Amygdala (tissue), 56 donors: ENCODE data around the gene PUS1.
"Not testable (repeated sequence)": the region's sequence is repeated elsewhere in the genome, so short reads cannot be mapped to it uniquely, and the experiment has no call there.

Experiments used
- DNase-seq, 56 donors: peaks; one replicate each; lab custom pipeline; 2025; lab: John Stamatoyannopoulos, UW

PUS1 gene

DNA sequence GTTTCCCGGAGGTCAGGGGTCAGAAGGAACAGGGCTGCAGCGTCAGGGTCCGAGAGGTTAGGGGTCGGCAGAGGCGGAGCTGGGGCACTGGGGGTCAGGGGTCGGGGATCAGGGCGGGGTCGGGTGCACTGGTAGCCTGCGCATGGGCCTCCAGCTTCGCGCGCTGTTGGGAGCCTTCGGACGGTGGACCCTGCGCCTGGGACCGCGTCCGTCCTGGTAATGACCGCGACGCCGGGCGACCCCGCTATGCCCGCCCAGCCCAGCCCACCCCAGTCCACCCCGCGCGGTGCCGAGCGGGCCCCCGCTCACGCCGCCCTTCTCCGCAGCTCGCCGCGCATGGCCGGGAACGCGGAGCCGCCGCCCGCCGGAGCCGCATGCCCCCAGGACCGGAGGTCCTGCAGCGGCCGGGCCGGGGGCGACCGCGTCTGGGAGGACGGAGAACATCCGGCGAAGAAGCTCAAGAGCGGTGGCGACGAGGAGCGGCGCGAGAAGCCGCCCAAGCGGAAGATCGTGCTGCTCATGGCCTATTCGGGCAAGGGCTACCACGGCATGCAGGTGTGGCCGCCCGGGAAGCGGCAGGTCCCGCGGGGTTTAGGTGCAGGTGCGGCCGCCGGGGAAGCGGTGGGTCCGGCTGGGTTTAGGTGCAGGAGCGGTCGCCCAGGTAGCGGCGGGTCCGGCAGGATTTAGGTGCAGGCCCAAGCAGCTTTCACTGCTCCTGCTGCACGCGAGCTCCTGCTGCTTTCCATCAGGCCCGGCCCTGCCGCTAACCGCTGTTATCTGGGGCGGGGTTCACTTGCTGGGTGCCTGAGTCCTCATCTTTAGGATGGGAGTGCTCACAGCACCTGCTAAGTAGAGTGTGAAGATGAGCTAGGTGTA, 743 bp downstream of the PUS1 start:
- no peak for DNase-seq

DNA sequence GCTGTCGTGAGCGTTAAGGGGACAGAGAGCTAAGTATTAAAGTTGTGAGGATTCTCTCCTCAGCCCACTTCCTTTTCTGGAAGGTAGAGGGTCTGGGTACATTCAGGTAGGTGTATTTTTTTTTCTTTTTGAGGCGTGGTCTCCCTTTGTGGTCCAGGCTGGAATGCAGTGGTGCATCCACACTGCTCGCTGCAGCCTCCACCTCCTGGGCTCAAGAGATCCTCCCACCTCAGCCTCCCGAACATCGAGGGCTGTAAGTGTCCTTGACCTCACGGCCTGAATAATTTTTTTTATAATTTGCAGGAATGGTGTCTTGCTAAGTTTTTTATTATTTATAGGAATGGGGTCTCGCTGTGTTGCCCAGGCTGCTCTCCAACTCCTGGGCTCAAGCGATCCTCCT, 1.4 kb downstream of the PUS1 start:
- DNase-seq, result no peak

DNA sequence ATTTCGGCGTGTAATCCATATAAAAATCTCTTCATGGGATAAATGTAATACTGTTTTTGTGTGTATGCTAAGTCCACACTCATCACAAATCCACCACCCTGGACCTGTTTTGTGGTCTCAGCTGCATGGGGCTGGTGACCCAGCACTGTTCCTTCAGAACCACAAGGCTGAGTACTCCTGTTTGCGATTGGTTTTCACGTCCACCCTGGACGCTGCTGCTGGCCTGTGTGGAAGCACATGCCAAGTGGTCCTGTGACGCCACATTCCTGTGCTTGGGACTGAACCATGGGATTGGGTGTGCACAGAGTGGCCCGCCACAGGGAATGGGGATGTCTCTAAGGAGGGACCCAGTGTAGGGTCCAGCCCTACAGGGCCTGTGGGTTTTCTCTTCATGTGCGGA, 4.3 kb downstream of the PUS1 start:
- DNase-seq, result no peak

DNA sequence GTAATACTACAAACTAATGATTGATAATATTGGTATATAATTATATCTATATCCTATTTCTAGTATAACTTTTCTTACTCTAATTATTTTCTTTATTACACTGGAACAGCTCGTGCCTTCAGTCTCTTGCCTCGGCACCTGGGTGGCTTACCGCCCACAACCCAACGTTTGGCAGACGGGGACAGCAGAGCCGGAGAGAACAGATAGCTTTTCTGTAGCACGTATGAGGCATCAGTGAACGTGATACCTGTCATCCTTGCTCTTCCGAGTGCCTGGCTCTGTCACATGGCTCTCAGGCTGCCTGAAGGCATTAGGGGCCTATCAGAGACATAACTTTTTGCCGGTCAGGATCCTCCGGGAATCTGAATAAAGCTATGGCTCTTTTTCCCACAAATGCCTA, 5.5 kb downstream of the PUS1 start:
- no peak for DNase-seq

DNA sequence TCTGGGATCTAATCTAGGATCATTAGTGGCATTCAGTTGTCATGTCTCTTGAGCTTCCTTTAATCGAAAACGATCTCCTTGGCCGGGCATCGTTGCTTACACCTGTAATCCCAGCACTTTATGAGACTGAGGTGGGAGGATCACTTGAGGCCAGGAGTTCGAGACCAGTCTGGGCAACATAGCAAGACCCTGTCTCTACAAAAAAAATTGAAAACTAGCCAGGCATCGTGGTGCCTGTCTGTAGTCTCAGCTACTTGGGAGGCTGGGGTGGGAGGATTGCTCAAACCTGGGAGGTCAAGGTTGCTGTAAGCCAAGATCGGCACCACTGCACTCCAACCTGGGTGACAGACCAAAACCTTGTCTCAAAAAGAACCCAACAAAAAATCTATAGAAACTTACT, 9.0 kb downstream of the PUS1 start:
- no peak for DNase-seq

DNA sequence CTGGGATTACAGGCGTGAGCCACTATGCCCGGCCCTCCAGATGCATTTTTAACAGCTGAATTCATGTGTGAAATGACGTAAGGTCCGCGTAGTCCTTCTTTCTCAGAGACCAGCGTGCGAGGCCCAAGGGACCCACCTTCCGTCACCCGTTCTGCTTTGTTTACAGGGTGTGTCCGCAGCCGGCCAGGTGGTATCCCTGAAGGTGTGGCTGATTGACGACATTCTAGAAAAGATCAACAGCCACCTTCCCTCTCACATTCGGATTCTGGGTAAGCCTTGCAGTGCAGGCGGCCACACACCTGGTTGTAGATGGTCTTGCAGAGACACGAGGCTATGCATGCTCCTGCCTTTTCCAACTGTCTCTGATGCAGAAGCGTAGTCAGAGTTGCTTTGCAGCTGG, 9.9 kb downstream of the PUS1 start:
- no peak for DNase-seq

DNA sequence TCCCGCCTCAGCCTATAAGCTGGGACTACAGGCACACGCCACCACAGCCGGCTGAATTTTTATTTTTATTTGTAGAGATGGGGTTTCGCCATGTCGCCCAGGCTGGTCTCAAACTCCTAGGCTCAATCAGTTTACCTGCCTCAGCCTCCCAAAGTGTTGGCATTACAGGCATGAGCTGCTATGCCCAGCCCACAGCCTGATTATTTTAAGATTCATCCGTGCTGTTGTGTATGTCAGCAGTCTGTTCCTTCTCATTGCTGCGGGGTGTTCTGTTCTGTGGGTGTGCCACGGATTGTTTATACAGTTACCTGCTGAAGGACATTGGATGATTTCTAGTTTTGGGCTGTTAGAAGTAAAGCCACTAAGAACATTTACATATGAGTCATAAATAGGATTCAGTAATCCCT, 11.1 kb downstream of the PUS1 start:
- peak in 13 of 56 donors; percentile 7 to 58 (median 31) for DNase-seq

DNA sequence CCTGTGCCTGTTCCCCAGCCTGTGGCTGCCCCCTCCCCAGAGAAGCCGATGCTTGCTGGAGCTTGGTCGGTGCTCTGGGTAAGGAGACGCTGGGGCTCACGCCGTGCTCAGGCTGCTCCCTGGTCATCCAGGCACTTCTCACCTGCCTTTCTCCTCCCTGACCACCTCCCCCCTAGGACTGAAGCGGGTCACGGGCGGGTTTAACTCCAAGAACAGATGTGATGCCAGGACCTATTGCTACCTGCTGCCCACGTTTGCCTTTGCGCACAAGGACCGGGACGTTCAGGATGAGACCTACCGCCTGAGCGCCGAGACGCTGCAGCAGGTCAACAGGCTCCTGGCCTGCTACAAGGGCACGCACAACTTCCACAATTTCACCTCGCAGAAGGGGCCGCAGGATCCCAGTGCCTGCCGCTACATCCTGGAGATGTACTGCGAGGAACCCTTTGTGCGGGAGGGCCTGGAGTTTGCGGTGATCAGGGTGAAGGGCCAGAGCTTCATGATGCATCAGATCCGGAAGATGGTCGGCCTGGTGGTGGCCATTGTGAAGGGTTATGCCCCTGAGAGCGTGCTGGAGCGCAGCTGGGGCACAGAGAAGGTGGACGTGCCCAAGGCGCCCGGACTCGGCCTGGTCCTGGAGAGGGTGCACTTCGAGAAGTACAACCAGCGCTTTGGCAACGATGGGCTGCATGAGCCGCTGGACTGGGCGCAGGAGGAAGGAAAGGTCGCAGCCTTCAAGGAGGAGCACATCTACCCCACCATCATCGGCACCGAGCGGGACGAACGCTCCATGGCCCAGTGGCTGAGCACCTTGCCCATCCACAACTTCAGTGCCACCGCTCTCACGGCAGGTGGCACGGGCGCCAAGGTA, 12.3 kb downstream of the PUS1 start:
- DNase-seq, result no peak

DNA sequence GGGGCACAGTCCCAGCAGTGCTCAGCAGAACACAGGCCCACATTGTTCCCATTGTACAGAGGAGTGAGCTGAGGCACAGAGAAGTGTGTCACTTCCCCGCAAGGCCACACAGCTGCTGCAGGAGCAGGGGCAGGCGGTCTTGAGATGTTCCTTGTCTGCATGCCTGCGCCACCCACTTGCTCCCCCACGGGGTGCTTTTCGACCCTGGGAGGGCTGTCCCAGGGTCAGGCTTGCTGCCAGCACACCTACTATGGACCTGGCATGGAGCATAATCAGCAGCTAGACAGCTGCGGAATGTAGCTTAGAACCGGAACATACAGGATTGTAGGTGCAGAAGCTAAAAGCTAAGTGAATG, 12.9 kb downstream of the PUS1 start:
- DNase-seq, result no peak

DNA sequence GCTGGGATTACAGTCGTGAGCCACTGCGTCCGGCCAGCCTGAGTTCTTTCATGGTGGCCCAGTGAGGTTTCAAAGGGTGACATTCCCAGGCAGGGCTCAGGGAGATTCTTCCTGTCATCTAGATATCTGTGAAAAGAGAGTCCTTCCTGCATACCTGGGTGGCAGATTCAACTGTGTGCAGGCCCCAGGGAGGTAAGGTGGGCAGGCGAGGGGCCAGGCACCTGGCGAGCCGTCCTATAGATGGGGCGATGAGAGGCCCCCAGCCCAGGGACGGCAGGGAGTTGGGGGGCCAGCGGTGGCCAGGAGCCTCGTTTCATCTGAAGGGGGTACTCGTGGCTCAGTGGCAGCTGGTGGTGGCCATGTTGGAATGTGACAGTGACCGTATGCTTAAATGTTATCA, 13.6 kb downstream of the PUS1 start:
- no peak for DNase-seq

DNA sequence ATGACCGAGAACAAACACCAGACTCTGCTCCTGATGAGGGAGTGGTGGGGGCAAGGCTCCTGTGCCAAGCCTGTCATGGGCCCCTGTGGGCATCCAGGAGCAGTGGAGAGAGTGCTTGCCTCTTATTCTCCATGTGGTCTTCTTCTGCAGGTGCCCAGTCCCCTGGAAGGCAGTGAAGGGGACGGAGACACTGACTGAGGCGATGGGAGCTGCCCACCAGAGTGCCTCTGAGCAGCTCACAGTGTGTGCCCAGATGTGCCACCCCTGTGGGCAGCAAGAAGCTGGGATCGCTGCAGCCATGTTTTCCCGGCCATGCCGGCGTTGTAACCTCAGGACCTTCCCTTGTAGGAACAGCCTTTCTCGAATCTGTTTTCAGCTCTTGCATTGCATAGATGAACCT, 14.3 kb downstream of the PUS1 start:
- DNase-seq, result no peak

DNA sequence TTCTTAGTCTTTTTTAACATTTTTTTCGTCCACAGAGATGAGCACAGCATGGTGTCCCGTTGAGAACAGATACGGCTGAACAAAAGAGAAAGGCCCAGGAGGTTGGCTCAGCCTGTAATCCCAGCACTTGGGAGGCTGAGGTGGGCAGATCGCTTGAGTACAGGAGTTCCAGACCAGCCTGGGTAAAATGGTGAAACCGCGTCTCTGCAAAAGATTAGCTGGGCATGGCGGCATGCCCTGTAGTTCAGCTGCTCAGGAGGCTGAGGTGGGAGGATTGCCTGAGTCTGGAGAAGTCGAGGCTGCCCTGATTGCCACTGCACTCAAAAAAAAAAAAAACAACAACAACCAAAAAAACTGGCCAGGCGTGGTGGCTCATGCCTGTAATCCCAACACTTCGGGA, 14.8 kb downstream of the PUS1 start:
- no peak for DNase-seq

DNA sequence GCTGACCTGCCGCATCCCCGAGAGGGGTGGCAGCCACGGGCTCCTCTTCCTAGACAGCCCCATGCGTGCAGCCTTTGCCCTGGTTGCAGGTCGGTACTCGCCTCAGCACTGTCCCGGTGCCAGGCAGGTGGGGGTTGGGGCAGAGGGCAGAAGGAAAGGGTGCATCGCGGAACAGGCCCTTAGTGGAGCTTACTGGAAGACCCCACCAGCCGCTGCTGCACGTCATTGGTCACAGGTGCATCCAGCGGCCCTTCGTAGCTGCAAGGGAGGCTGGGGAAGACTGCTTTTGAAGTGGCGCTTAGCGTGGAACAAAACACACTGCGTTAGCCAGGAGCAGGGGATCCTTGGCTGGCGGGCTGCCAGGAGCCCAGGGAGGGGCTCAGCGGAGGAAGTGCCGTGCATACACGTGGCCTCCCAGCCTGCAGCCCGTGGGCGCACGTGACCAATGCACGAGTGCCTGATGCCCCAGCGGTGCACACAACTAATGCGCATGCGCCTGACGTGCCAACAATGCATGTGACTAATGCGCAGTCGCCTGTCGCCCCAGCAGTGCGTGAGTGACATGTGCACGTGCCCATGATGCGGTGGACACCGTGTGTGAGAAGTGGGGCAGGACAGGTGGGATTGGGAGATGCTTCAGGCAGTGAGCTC, 15.7 kb downstream of the PUS1 start:
- no peak for DNase-seq

DNA sequence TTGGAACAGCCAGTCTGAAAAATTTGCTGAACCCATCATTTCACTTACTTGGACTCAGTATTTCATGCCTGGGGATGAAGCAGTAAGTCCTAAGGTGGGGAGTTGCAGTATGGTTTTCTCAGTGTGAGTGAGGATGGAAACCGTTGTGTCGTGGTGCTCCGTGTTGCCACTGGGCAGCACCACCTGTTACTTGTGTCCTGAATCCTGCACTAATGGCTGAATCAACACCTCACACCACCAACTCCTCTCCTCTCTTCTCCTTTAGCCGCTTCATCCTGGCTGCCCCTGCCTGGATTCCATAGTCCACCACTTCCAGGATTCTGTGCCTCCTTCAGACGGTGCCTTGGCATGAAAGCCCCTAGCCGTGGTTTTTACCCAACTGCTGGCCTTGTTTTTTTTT, 17.7 kb downstream of the PUS1 start:
- no peak for DNase-seq

DNA sequence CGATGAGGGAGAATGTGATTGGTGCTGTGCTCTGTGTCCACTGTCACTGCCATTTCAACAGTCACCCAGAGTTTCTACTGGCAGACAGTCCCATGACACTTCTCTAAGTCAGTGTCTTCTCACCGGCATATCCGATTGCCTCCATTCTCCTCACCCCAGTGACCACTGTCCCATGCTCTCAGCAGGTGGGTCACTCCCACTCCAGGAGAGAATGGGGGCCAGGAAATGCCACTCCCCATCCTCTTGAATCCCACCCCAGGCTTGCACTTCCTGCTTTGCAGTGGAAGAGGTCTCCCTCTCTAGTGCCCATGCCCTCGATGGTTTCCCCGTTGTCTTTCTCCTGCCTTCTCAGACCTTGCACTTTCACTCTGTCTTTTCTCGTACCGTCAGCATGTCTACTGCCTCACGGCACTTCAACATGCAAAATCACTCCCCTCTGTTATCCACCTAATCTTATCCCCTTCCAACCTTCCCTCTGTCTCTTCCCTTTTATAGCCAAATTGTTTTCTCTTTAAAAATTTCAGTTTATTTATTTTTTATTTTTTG, 18.5 kb downstream of the PUS1 start:
- no peak for DNase-seq

DNA sequence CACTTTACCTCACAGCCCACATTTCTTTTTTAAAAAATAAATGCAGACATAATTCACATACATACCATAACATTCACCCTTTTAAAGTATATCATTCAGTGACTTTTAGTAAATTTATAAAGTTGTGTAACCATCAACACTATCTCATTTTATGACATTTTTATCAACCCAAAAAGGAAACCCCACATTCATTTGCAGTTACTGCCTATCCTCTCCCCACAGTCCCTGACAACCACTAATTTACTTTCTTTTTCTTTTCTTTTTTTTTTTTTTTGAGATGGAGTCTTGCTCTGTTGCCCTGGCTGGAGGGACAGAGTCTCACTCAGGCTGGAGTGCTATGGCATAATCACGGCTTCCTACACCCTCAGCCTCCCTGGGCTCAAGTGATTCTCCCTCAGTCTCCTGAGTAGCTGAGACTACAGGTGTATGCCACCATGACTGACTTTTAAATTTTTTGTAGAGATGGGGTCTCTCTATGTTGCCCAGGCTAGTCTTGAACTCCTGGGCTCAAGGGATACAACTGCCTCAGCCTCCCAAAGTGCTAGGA, 19.2 kb downstream of the PUS1 start:
- no peak for DNase-seq

DNA sequence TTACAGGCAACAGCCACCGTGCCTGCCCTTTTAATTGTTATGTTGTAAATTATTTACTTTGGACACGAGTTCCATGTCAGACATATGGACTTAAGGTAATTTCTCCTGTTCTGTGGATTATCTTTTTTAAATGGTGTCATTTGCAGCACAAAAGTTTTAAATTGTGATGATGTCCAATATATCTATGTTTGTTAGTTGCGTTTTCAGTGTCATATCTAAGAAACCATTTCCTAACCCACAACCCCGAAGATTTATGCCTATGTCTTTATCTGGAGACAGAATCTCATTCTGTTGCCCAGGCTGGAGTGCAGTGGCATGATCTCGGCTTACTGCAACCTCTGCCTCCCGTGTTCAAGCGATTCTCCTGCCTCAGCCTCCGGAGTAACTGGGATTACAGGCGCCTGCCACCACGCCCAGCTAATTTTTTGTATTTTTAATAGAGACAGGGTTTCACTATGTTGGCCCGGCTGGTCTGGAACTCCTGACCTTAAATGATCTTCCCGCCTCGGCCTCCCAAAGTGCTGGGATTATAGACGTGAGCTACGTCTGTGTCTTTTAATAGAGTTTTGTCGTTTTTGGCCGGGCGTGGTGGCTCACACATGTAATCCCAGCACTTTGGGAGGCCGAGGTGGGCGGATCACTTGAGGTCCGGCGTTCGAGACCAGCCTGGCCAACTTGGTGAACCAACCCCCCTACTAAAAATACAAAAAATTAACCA, 19.8 kb downstream of the PUS1 start:
- DNase-seq, result not testable (repeated sequence)

DNA sequence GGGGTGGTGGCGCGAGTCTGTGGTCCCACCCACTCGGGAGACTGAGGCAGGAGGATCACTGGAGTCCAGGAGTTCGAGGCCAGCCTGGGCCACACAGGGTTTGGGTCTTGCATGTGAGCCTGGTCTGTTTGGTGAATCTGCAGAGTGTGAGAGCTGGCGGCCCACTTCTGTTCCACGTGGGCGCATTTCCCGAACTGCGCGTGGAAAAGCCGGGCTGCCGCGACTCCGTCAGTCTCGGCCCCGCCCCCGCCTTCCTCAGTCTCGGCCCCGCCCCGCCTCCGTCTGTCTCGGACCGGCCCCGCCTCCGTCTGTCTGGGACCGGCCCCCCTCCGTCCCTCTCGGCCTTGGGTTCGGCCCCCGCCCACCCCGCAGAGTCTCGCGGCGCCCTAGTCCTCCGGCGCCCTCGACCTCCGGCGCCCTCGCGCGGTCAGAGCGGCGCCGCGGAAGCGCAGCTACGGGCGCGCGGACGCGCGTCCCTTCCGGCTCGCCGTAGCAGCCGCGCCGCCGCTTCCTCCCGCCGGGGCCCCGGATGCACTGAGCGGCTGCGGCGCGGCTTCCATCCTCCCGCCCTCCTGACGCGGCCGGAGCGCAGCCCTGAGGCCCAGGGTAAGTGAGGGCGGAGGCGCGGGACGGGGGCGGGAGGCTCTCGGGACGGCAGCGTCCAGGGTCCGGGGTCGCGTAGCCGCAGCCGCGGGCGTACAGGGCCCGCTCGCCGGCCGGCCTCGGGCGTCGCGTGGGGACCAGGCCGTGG, 20.5 kb downstream of the PUS1 start, which contains the start of gene EP400:
TSS of gene EP400 (plus strand) at position 512 of the 751 bp plus-strand sequence. CDS start 10,678 bp downstream, outside the sequence.
- peak; percentile 39 to 93 (median 83) for DNase-seq
